Mesodermal cell (in vitro differentiated cells): Measurements from ENCODE around the gene IGF1R.

Experiments
- H3K27ac ChIP-seq: 2 replicates; pipeline ENCODE4 v1.7.0; 2013; ENCODE audit warnings: mild to moderate bottlenecking, low read depth, low read length, moderate library complexity; ENCODE audit not compliant: severe bottlenecking
- H3K36me3 ChIP-seq: 2 replicates; pipeline ENCODE4 v1.7.1; 2013; ENCODE audit warnings: mild to moderate bottlenecking, low read length, moderate library complexity; ENCODE audit not compliant: control insufficient read depth, insufficient read depth
- H3K4me1 ChIP-seq: one replicate; pipeline ENCODE4 v1.7.1; 2013; ENCODE audit warnings: mild to moderate bottlenecking, low read length; ENCODE audit not compliant: insufficient read depth, control insufficient read depth, poor library complexity, severe bottlenecking
- H3K4me3 ChIP-seq: 2 replicates; pipeline ENCODE4 v1.7.0; 2013; ENCODE audit warnings: low read length, control low read depth, mild to moderate bottlenecking; ENCODE audit not compliant: insufficient read depth, poor library complexity, severe bottlenecking; ENCODE audit errors: extremely low read depth
- H3K9me3 ChIP-seq: 2 replicates; pipeline ENCODE4 v1.7.1; 2013; ENCODE audit warnings: mild to moderate bottlenecking, low read length, moderate library complexity; ENCODE audit not compliant: control insufficient read depth
- WGBS, 2 experiments: methylation state at CpG; one replicate each; pipeline ENCODE4 v1.1.5; 2013; ENCODE audit warnings: missing lambda C conversion rate in 2 of 2; ENCODE audit not compliant: insufficient coverage in 2 of 2; 5-methylcytosine and 5-hydroxymethylcytosine counted together

IGF1R gene

DNA sequence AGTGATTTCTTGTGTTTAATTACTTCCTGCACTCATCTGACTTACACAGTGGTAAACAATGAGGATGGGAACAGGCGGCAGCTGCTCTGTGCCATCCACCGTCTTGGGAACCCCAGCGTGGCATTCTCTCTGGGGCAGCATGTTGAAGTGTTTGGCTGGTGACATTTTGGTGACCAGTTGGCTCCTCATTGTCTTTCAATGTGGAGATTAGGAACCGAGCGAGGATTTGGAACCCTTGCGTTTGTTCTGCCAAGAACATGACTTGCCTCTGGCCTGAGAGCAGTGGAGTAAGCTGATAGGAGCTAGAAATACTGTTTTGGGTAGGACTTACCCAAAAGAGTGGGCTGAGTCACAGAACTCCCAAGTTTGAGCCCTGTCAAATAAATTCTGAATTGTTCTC lies 88.8 kb downstream of the IGF1R start:
- H3K4me3 ChIP-seq, result no peak overlapping the region
- 97 to 98% methylated on average over 4 to 6 of the region's 6 CpGs for WGBS, 2 experiments
- H3K9me3 ChIP-seq, result no peaks in the 10 kb centered on the region
- no peak overlapping the region for H3K27ac ChIP-seq
- H3K36me3 ChIP-seq, result peaks cover 8% of the 10 kb centered on the region
- peaks cover 37% of the 10 kb centered on the region for H3K4me1 ChIP-seq

DNA sequence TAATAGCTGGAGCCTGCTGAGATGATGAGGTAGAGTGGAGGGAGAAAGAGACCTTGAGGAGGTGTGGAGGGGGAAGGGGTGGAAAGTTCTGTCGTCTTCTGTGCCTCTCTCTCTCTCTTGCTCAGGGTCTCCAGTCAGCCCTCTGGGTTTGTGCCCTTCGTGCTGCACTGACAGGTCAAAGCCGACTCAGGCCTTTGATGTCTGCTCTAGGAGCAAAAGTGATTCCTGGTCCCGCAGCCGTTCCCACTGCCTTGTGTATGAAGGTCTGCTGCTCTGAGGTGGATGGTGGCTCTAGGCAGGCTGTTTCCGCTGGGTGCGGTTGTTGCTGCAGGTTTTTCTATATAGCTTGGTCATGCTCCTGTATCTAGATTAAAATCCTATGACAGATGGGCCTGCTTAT lies 89.4 kb downstream of the IGF1R start:
- H3K4me1 ChIP-seq, result peaks cover 32% of the 10 kb centered on the region
- H3K9me3 ChIP-seq, result no peaks in the 10 kb centered on the region
- 74 to 76% methylated on average over 4 to 5 of the region's 7 CpGs for WGBS, 2 experiments
- no peak overlapping the region for H3K4me3 ChIP-seq
- no peak overlapping the region for H3K27ac ChIP-seq
- H3K36me3 ChIP-seq, result peaks cover 8% of the 10 kb centered on the region

- Histone ChIP-seq H3K4me3 (no peak overlapping the region), H3K36me3 (peaks cover 8% of the 10 kb centered on the region), H3K27ac (peak overlapping the region; percentile 5), H3K4me1 (peaks cover 39% of the 10 kb centered on the region), H3K9me3 (no peaks in the 10 kb centered on the region)
- WGBS, 2 experiments, result 81 to 83% methylated on average over 7 to 9 of the region's 9 CpGs
Observed at GRCh38 chr15:98738689-98739401, 90.5 kb downstream of the IGF1R start.

DNA sequence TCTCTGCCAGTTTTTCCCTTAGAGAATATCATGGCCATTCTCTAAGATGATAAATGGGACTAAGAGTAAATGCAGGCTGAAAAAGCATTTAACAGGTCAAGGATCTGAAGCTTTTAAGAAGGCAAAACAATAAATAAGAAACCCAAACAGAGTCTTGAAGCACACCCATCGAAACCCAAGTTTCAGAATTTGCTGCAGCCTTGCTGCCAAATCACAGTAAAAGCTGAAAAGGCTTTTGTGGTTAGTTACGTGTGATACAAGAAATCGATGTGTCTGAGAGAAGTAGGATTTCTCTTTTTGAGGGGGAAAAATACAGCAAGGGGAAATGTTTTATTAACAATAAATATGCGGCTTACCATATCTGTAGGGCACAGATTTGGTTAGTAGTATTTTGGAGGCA lies 92.0 kb downstream of the IGF1R start:
- Histone ChIP-seq H3K36me3 (peaks cover 8% of the 10 kb centered on the region), H3K4me1 (peaks cover 32% of the 10 kb centered on the region), H3K4me3 (no peak overlapping the region), H3K27ac (no peak overlapping the region), H3K9me3 (no peaks in the 10 kb centered on the region)
- WGBS, 2 experiments, result 95 to 100% methylated on average over 4 of the region's 4 CpGs

DNA sequence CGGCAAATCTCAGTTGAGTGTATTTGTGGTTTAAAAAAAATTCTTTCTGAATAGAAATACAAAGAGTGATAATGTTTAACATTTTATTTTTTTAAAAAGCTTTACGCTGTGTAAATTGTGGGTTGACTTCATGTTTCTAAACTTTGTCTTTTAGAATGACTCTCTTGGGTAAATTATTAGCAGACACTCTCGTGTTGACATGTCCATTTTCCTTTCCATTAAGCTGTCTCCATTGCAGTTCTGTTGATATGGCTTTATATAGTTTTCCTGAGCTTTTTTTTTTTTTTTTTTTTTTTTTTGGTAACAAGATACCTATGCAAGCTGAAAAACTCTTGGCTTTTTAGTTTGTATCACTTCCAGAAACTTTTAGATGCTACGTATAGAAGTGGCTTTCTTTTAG lies 92.6 kb downstream of the IGF1R start:
- 100% methylated on average over 1 of the region's 4 CpGs; no CpG with 5 or more reads in 1 of the 2 experiments for WGBS, 2 experiments
- no peaks in the 10 kb centered on the region for H3K9me3 ChIP-seq
- no peak overlapping the region for H3K4me3 ChIP-seq
- H3K27ac ChIP-seq, result no peak overlapping the region
- peaks cover 34% of the 10 kb centered on the region for H3K4me1 ChIP-seq
- peaks cover under 1% of the 10 kb centered on the region for H3K36me3 ChIP-seq

GRCh38 chr15:98743177-98743576 lies 94.8 kb downstream of the IGF1R start:
- peaks cover 17% of the 10 kb centered on the region for H3K4me1 ChIP-seq
- H3K4me3 ChIP-seq, result no peak overlapping the region
- no peak overlapping the region for H3K27ac ChIP-seq
- 100% methylated on average over 1 of the region's 6 CpGs; no CpG with 5 or more reads in 1 of the 2 experiments for WGBS, 2 experiments
- no peaks in the 10 kb centered on the region for H3K9me3 ChIP-seq
- no peaks in the 10 kb centered on the region for H3K36me3 ChIP-seq

DNA sequence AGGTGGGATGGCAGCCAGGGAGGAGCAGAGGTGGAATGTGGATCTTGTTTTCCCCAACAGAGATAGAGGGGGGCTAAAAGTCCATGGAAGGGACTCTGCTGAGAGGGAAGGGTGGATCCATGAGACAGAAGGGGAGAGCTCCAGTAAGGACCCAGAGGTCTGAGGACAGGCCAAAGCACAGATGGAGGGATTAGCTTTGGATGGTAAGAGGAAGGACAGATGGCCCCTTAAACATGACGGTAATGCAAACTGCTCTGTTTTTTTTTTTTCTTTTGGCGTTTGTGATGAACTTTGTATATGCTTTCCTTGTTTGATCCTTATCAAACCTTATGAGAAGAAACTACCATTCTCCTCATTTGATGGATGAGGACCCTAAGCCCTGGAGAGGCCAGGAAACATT lies 96.2 kb downstream of the IGF1R start:
- Histone ChIP-seq H3K4me1 (peaks cover 11% of the 10 kb centered on the region), H3K4me3 (no peak overlapping the region), H3K9me3 (no peaks in the 10 kb centered on the region), H3K36me3 (no peaks in the 10 kb centered on the region), H3K27ac (no peak overlapping the region)
- 100% methylated on average over 1 of the region's 2 CpGs; no CpG with 5 or more reads in 1 of the 2 experiments for WGBS, 2 experiments

DNA sequence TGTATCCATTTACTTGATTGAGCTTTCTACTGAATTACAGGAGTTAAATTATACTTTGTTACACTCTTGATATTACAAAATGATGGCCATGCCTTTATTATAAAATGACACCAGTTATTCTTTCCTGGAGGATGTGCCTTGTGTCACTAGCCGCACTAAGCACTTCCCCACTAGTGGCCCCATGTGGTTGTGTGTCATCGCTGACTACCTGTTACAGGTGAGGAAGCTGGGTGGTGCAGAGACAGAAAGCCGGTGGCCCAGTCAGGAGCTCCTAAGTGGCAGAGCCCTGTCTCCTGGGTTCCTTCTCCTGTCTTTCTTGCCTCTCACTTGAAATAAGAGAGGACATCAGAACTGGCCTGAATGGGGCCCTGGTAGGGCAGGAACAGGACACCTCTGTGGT lies 96.8 kb downstream of the IGF1R start:
- H3K4me1 ChIP-seq, result peaks cover 11% of the 10 kb centered on the region

GRCh38 chr15:98745650-98746374 lies 97.5 kb downstream of the IGF1R start:
- Histone ChIP-seq H3K36me3 (no peaks in the 10 kb centered on the region), H3K4me3 (no peak overlapping the region), H3K27ac (no peak overlapping the region), H3K9me3 (no peaks in the 10 kb centered on the region), H3K4me1 (peaks cover 11% of the 10 kb centered on the region)
- 97% methylated on average over 3 to 5 of the region's 10 CpGs for WGBS, 2 experiments

More for the DNA sequence above, 96.8 kb downstream of the IGF1R start:
- no peak overlapping the region for H3K27ac ChIP-seq
- no peaks in the 10 kb centered on the region for H3K36me3 ChIP-seq
- 67 to 83% methylated on average over 1 to 3 of the region's 3 CpGs for WGBS, 2 experiments
- no peak overlapping the region for H3K4me3 ChIP-seq
- H3K9me3 ChIP-seq, result no peaks in the 10 kb centered on the region

DNA sequence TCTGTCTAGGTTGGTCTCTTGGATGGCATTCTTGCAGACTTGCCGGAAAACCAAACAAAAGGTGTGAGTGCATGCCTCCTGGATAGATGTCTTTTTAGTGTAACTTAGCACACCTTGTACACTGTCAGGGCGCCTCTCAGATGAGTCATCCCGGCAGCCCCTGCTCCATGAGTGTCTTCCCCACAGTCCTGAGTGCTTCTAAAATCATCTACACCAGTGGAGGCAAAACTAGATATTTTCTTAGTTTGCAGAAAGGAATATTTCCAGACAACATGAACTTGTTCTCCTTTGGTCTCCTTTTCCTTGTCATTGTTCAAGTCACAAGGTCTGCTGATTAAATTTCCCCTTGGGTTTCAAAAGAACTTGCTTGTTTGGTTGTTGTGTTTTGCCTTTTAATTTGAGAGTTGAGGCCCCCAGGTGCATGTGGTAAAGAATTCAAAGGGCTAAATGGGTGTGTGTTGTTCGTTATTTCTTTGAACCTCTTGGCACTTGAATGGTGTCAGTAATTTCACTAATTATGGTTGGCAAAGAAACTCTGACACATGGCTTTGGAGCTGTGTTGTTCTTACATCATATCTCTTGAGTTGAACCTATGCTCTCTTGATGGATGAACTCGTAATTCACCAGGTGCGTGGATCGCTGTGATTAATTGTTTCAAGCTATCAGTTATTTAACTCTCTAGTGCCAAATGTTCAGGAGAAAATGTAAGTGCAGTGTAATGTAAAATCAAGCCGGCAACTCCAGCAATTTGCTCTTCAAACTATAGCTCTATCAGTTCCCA lies 98.2 kb downstream of the IGF1R start:
- Histone ChIP-seq H3K4me3 (no peak overlapping the region), H3K4me1 (peaks cover 11% of the 10 kb centered on the region)
- 96 to 100% methylated on average over 5 to 6 of the region's 8 CpGs for WGBS, 2 experiments

More for the DNA sequence above, 98.2 kb downstream of the IGF1R start:
- no peaks in the 10 kb centered on the region for H3K36me3 ChIP-seq
- no peaks in the 10 kb centered on the region for H3K9me3 ChIP-seq
- H3K27ac ChIP-seq, result no peak overlapping the region
